ENCODE measurements around the gene DLGAP1. TPM values are rescaled to one million over a fixed set of nuclear protein-coding genes. Genes with fewer than 3 reads are reported as not detected.
A peak's percentile ranks its signal among the peaks of the same experiment; 100 is the strongest.

Gene DLGAP1
- total RNA-seq, 2 experiments from 2014 or later = 0.31 to 0.36 TPM

- no peak overlapping the region for H3K27ac ChIP-seq (ENCODE audit: low read depth in 1 of 2, low read length in 2 of 2)
- TF ChIP-seq CTCF (IDR thresholded peaks at IDR 0.05) = no peak
- no peaks in the 10 kb centered on the region for H3K36me3 Mint-ChIP-seq (ENCODE audit: low read depth)
- no peaks in the 10 kb centered on the region for H3K27me3 ChIP-seq (ENCODE audit: control insufficient read depth in 1 of 2, insufficient read depth in 2 of 2, low read length in 2 of 2)
- H3K4me1 ChIP-seq (ENCODE audit: insufficient read depth, low read length) = peaks cover 6% of the 10 kb centered on the region
- ATAC-seq (ENCODE audit: poor library complexity) = no peak
- H3K27me3 Mint-ChIP-seq = no peaks in the 10 kb centered on the region
- ChIA-PET POLR2A (no interaction called here), CTCF (interaction anchor here (4.1 kb wide), 1 partner anchor 10 kb away, joined by 18 read pairs; no protein-coding TSS in a partner anchor)
- peaks cover 0 to 3% of the 10 kb centered on the region in 2 experiments for H3K9me3 ChIP-seq (ENCODE audit: control insufficient read depth in 1 of 2, insufficient read depth in 1 of 2, low read length in 2 of 2)
- peaks cover 20% of the 10 kb centered on the region for H3K4me1 Mint-ChIP-seq (ENCODE audit: low read depth)
- DNase-seq = no peak
- H3K27ac Mint-ChIP-seq = no peak overlapping the region
- no peak overlapping the region for H3K4me3 ChIP-seq (ENCODE audit: low read length)
- no peak overlapping the region for H3K4me3 Mint-ChIP-seq
- no peaks in the 10 kb centered on the region for H3K9me3 Mint-ChIP-seq
- H3K36me3 ChIP-seq (ENCODE audit: insufficient read depth, low read length) = no peaks in the 10 kb centered on the region
- intact Hi-C loops (cut with DNase I, micrococcal nuclease) = no loop called here
Observed at GRCh38 chr18:3985664-3986063, 469.4 kb downstream of the DLGAP1 start.

- Mint-ChIP-seq H3K9me3 (no peaks in the 10 kb centered on the region), H3K36me3 (ENCODE audit: low read depth) (no peaks in the 10 kb centered on the region), H3K4me1 (ENCODE audit: low read depth) (peaks cover 20% of the 10 kb centered on the region), H3K27ac (no peak overlapping the region), H3K27me3 (no peaks in the 10 kb centered on the region), H3K4me3 (peak overlapping the region; percentile 16)
- POLR2A ChIA-PET = no interaction called here
- ATAC-seq (ENCODE audit: poor library complexity) (no peak), DNase-seq (peak in 2 of 14 experiments; percentile 0 to 36)
- TF ChIP-seq CTCF (IDR thresholded peaks at IDR 0.05) = no peak
- peaks cover 0 to 5% of the 10 kb centered on the region in 2 experiments for H3K9me3 ChIP-seq (ENCODE audit: control insufficient read depth in 1 of 2, insufficient read depth in 1 of 2, low read length in 2 of 2)
- no peak overlapping the region for H3K4me3 ChIP-seq (ENCODE audit: low read length)
- no peaks in the 10 kb centered on the region for H3K27me3 ChIP-seq (ENCODE audit: control insufficient read depth in 1 of 2, insufficient read depth in 2 of 2, low read length in 2 of 2)
- CTCF ChIA-PET = interaction anchor here (4.1 kb wide), 1 partner anchor 10 kb away, joined by 18 read pairs; no protein-coding TSS in a partner anchor
- no peaks in the 10 kb centered on the region for H3K36me3 ChIP-seq (ENCODE audit: insufficient read depth, low read length)
- intact Hi-C loops (cut with DNase I, micrococcal nuclease) = no loop called here
- no peak overlapping the region for H3K27ac ChIP-seq (ENCODE audit: low read depth in 1 of 2, low read length in 2 of 2)
- H3K4me1 ChIP-seq (ENCODE audit: insufficient read depth, low read length) = peaks cover 6% of the 10 kb centered on the region
Observed at GRCh38 chr18:3985020-3985419, 470.1 kb downstream of the DLGAP1 start.

GRCh38 chr18:3984163-3984757 is 470.8 kb downstream of the DLGAP1 start:
- CTCF ChIA-PET = interaction anchor here (4.1 kb wide), 1 partner anchor 11 kb away, joined by 18 read pairs; no protein-coding TSS in a partner anchor

More at GRCh38 chr18:3984163-3984757, 470.8 kb downstream of the DLGAP1 start:
- no peak for DNase-seq
- H3K4me1 ChIP-seq (ENCODE audit: insufficient read depth, low read length) = peaks cover 6% of the 10 kb centered on the region
- no peaks in the 10 kb centered on the region for H3K27me3 ChIP-seq (ENCODE audit: control insufficient read depth in 1 of 2, insufficient read depth in 2 of 2, low read length in 2 of 2)
- no peak for TF ChIP-seq CTCF (IDR thresholded peaks at IDR 0.05)
- intact Hi-C loops (cut with DNase I, micrococcal nuclease) = no loop called here
- no peaks in the 10 kb centered on the region for H3K27me3 Mint-ChIP-seq
- ATAC-seq (ENCODE audit: poor library complexity) = no peak
- H3K27ac Mint-ChIP-seq = no peak overlapping the region
- H3K4me1 Mint-ChIP-seq (ENCODE audit: low read depth) = peaks cover 20% of the 10 kb centered on the region
- H3K36me3 Mint-ChIP-seq (ENCODE audit: low read depth) = no peaks in the 10 kb centered on the region
- H3K27ac ChIP-seq (ENCODE audit: low read depth in 1 of 2, low read length in 2 of 2) = no peak overlapping the region
- H3K36me3 ChIP-seq (ENCODE audit: insufficient read depth, low read length) = no peaks in the 10 kb centered on the region
- H3K9me3 Mint-ChIP-seq = peaks cover 2% of the 10 kb centered on the region
- peaks cover 2 to 10% of the 10 kb centered on the region in 2 experiments for H3K9me3 ChIP-seq (ENCODE audit: control insufficient read depth in 1 of 2, insufficient read depth in 1 of 2, low read length in 2 of 2)
- POLR2A ChIA-PET = no interaction called here
- H3K4me3 ChIP-seq (ENCODE audit: low read length) = no peak overlapping the region
- H3K4me3 Mint-ChIP-seq = no peak overlapping the region

Data from CD4-positive, alpha-beta T cell (primary cell).